AG10803 (cell line): ENCODE data around the gene C22orf15.

Experiments used
- DNase-seq: peaks from one replicate; pipeline ENCODE4 v3.0.0; 2010; ENCODE audit warnings: low read depth
- H3K4me3 ChIP-seq: 2 replicates; pipeline ENCODE4 v1.5.1; 2011; ENCODE audit warnings: mild to moderate bottlenecking, low read length, control low read depth
- TF ChIP-seq, protein P1 (sequence below): conservative IDR thresholded peaks from 2 replicates; pipeline ENCODE4 v1.5.1; 2011; ENCODE audit warnings: mild to moderate bottlenecking, low read length, control low read depth, inconsistent platforms

The C22orf15 gene

DNA sequence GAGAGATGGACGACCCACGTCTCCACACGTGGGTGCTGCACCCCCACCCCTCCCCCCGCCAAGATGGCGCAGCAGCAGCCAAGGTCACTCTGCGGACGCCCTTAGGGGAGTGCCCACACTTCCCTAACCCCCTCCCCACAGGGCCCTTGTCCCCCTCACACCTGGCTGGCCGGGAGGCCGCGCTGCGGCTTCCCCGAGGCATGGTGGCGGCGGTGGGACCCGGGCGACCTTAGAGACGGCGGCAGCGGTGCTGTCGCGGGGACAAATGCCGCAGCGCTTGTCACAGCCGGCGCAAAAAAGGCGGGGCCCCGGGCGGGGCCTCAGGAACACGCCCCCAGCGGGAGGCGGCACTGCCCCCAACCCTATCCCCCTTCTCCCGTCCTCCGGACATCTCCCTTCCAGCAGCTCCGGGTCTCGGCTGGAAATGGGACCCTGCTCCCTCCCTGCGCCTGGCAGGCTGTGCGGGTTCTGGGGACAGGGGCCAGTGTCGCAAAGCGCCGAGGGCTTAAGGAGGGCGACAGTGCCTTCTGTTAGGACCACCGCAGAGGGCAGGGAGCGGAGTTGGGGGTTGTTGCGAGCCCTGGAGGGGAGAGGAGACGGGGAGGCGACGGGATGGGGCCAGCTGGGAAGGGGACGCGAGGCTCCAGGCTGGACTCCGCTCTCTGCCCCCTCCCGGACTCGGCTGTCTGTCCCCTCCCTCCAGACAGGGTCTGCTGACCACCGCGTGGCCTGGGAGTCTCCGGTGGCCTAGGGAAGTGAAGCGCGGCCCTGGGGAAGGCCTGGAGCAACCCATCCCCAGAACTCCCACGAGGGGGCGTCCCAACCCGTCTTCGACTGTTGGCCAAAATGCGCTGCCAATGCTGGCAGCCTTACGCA, 5.1 kb downstream of the C22orf15 start, which contains the start of gene CHCHD10:
Gene CHCHD10, minus strand, starts transcription at position 300 of the 876 bp plus-strand sequence. Its CDS starts 98 bp downstream, at position 202.
- TF ChIP-seq, protein P1, sequence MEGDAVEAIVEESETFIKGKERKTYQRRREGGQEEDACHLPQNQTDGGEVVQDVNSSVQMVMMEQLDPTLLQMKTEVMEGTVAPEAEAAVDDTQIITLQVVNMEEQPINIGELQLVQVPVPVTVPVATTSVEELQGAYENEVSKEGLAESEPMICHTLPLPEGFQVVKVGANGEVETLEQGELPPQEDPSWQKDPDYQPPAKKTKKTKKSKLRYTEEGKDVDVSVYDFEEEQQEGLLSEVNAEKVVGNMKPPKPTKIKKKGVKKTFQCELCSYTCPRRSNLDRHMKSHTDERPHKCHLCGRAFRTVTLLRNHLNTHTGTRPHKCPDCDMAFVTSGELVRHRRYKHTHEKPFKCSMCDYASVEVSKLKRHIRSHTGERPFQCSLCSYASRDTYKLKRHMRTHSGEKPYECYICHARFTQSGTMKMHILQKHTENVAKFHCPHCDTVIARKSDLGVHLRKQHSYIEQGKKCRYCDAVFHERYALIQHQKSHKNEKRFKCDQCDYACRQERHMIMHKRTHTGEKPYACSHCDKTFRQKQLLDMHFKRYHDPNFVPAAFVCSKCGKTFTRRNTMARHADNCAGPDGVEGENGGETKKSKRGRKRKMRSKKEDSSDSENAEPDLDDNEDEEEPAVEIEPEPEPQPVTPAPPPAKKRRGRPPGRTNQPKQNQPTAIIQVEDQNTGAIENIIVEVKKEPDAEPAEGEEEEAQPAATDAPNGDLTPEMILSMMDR: peak; percentile 74
- H3K4me3 ChIP-seq: peak within 1 kb of the TSS; percentile 74
- DNase-seq: peak; percentile 64

DNA sequence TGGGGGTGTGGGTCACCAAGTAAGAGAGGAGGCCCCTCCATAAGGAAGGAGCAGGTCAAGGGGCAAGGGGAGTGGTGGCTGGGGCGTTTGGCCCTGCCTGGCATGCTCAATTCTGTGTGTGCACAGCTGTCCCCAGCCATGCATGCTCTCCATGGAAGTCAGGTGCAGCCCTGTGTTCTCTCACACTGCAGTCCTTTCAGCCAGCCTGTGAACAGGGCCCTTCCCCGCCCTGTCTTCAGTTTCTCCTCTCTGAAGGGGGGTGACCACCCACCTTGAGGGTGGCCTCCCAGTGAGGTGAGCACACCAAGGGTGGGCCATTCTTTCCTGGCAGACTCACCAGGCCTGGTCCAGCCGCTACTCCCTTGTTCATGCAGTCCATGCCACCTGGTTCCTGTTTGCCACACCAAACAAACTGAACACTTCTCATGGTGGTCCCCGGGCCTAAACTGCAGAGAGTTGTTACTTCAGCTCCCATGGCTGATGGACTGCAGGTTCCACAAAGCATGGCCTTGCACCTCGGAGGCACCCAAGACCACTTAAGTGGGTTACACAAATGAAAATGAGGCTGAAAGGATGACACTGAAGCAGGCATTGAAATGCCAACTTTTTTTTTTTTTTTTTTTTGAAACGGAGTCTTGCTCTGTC, 6.7 kb downstream of the C22orf15 start:
- no peak overlapping the region for H3K4me3 ChIP-seq
- TF ChIP-seq, protein P1: no peak
- no peak for DNase-seq

DNA sequence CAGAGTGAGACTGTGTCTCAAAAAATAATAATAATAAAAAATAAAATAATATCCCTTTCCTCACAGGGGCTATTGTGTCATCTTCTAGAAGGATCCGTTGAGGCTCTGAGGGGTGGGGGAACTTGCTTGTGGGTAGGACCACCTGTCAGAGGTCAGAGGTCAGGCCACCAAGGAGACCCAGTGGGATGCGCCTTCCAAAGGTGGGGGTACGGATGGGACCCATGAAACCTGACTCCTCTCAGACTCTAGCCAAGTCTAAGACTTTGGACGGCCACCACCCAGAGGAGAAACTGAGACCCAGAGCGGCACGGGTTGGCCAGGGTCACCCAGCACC, 9.5 kb downstream of the C22orf15 start:
- TF ChIP-seq, protein P1: no peak
- DNase-seq: no peak
- H3K4me3 ChIP-seq: peak overlapping the region; percentile 49

DNA sequence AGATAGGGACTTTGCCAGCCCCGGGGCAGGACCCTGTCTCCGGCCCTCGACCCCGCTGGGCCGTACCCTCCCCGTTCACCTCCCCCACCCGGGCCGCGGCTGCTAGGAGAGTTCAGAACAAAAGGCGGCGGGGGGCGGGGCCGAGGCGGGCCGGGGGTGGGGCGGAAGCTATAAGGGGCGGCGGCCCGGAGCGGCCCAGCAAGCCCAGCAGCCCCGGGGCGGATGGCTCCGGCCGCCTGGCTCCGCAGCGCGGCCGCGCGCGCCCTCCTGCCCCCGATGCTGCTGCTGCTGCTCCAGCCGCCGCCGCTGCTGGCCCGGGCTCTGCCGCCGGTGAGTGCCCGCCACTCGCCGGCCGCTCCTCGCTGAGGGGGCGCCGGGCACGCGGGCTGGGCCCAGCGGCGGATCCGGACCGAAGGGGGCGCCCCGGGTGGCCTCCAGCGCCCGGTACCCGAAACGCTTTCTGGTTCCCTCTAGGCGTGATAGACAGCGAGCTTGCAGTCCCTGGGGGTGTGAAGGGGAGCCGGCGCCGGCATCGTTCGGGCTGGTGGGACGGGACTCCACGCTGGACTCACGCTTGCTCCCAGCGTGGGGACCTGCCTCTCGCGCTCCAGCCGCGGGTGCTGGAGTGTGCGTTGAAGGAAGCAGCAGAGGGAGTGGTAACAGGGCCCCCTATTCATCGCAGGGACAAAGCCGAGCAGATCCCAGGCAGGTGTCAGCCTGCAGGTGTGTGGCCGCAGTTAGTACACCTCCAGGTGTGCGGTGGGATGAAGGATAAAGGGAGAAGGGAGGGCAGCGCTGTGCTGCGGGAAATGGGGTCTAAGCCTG, 10.1 kb downstream of the C22orf15 start, which contains the start of gene MMP11:
Gene MMP11, plus strand, starts transcription at position 201 of the 825 bp plus-strand sequence. Its CDS starts 22 bp downstream, at position 223.
- peak within 1 kb of the TSS; percentile 55 for H3K4me3 ChIP-seq
- TF ChIP-seq, protein P1: 0 out of 2 replicates have a peak, but pooled peaks have one; percentile 3
- DNase-seq: peak; percentile 28

DNA sequence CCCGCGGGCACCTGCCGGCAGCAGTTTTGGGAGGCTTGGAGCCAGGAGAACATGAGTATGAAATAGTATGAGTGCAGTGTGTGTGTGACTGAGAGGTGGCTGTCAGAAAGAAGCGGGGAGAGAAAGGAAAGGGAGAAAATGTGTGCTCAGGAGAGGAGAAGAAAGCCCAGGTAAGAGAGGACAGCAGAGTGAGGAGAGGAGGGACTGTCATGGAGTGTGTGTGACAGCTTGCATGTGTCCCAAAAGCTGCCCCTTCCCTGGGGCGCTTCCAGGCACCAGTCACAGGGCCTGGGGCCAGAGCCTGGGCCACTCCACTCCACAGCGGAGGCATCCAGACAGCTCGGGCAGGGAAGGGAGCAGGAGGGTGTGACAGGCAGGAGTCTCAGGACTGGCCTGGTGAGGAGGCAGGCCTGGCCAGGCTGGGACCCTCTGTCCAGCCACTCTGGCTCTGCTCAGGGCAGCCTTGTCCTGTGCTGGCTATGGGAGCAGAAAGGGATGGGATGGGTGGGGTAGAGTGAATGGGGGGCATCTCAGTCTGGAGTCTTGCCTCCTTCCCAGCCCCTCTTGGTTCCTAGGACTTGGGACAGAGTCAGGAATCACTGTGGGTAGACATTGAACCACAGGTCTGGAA, 10.8 kb downstream of the C22orf15 start:
- peak overlapping the region; percentile 55 for H3K4me3 ChIP-seq
- TF ChIP-seq, protein P1: no peak
- no peak for DNase-seq

DNA sequence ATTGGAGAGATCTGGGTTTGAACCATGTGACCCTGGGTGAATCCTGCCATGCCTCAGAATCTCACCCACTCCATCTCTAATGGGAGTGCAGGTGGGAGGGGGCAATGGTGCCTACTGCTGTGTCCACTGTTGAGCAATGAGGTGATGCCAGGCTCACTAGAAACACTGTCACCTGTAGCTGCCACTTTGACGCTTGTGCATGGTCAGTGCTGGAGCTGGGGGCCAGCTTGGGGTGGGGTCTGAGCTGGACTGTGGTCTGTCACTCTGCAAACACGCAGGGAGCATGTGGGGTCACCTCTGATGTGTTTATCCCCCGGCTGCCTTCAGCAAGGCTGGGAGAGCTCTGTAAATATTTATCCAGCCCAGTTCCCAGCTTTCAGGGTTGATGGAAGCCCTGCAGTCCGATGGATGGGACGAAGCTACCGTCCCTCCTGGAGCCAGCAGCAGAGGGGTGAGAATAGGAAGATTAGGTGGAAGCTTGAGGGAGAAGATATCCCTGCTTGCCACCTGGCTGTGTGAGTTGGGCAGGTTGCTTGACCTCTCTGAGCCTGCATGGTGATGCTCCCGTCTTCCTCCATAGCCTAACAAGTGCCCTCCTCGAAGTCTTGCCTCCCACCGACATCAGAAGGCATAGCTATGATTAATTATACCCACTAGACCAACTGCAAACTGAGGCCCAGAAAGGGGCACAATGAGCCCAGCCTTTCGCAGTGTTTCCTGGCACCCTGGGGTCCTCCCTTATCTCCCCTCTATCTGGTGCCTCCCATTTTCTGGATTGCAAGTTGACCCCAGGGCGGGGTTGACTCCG, 11.5 kb downstream of the C22orf15 start:
- TF ChIP-seq, protein P1: no peak
- no peak for DNase-seq
- no peak overlapping the region for H3K4me3 ChIP-seq
